Measurements from ENCODE around the gene S100A13.

GRCh38 chr1:153608089-153608682, 19.1 kb downstream of the S100A13 start:
- TF ChIP-seq CTCF (IDR thresholded peaks at IDR 0.05; ENCODE audit: low read length) = no peak
- TF ChIP-seq EZH2 (IDR thresholded peaks at IDR 0.05; ENCODE audit: borderline replicate concordance, low read length) = no peak

Data from OCI-LY1 (cell line).